Right cardiac atrium (tissue), 5 donors: ENCODE data around the gene CMTM3. TPM values are rescaled to one million over a fixed set of nuclear protein-coding genes. Genes with fewer than 3 reads are reported as not detected.

Experiments used
- ATAC-seq, 2 donors: fragments of 200-7000 bp; cut with Tn5 transposase; one replicate each; pipeline versions ENCODE4 v1.8.0 to v1.9.1; 2020; ENCODE audit warnings: moderate library complexity in 2 of 2, mild to moderate bottlenecking in 1 of 2
- DNase-seq, 3 donors: peaks; one replicate each; pipeline ENCODE4 v3.0.0-alpha.2; 2020
- H3K27ac ChIP-seq: one replicate; pipeline ENCODE4 v1.5.1; 2013; ENCODE audit warnings: mild to moderate bottlenecking, low read length, control low read depth, moderate library complexity
- H3K27me3 ChIP-seq: one replicate; pipeline ENCODE4 v1.6.1; 2013; ENCODE audit not compliant: control insufficient read depth, insufficient read depth
- H3K4me1 ChIP-seq: one replicate; pipeline ENCODE4 v1.6.1; 2013; ENCODE audit warnings: low read length; ENCODE audit not compliant: control insufficient read depth, insufficient read depth
- H3K4me3 ChIP-seq: one replicate; pipeline ENCODE4 v1.5.1; 2013; ENCODE audit warnings: low read length, control low read depth
- H3K9me3 ChIP-seq: one replicate; pipeline ENCODE4 v1.6.1; 2013; ENCODE audit warnings: low read length; ENCODE audit not compliant: control insufficient read depth
- WGBS: extraction: QIAGEN DNeasy Blood & Tissue Kit; methylation state at CpG from one replicate; pipeline ENCODE4 v1.1.7; 2013; 5-methylcytosine and 5-hydroxymethylcytosine counted together
- intact Hi-C, 4 donors: fragments of 100-400 bp; cut with DNase I; formaldehyde crosslinking; loops; one replicate each; pipeline versions ENCODE4 v1.11.0 to v1.14.0; 2022 to 2023
- polyA plus RNA-seq: library from polyadenylated mRNA; stranded (reverse); fragments of 200-250 nt; gene quantifications from one replicate; pipeline ENCODE4 v1.2.3, GENCODE V29; 2013
- total RNA-seq, 4 donors: library from RNA; stranded (reverse); fragmentation: NEBNext Ultra II Directional; extraction: Animal tissue kit (Norgen Biotek cat#: 25700); gene quantifications; one replicate each; pipeline ENCODE4 v1.2.1, GENCODE V29; 2021
- donor health status: healthy with polysubstance abuse.
- donor health status: DM: no; HTN: yes; CAD: no.
- donor health status: DM: no; HTN: no; CAD: no.
- donor health status: DM: no; HTN: yes; CAD: no; lungs with severe emphysema.
- donor health status: DM: yes; HTN: yes; CAD: no.

CMTM3 gene
- total and polyA plus RNA-seq, 5 donors: 10.3 to 17.4 (median 13.5) TPM

GRCh38 chr16:66598111-66598510 is 6.4 kb upstream of the CMTM3 start:
- Histone ChIP-seq H3K27ac (no peak overlapping the region), H3K9me3 (no peaks in the 10 kb centered on the region), H3K4me1 (no peaks in the 10 kb centered on the region), H3K27me3 (no peaks in the 10 kb centered on the region), H3K4me3 (no peak overlapping the region)
- intact Hi-C loops: no loop called here
- ATAC-seq (no peak), DNase-seq (no peak)
- 59% methylated on average over 3 of the region's 3 CpGs for WGBS

GRCh38 chr16:66599726-66600125 is 4.8 kb upstream of the CMTM3 start:
- intact Hi-C loops: loop anchor here in 3 of 4 donors (5.0 to 10.0 kb wide), 4 partner anchors 47 to 195 kb away; partner anchors contain the start of genes CKLF (in 1 of the 3) and TK2 (in 1 of the 3)
- WGBS: 97% methylated on average over 4 of the region's 4 CpGs
- Histone ChIP-seq H3K27ac (no peak overlapping the region), H3K4me1 (no peaks in the 10 kb centered on the region), H3K9me3 (no peaks in the 10 kb centered on the region), H3K27me3 (no peaks in the 10 kb centered on the region), H3K4me3 (no peak overlapping the region)
- DNase-seq (no peak), ATAC-seq (no peak)

- WGBS: 95% methylated on average over 1 of the region's 1 CpG
- ATAC-seq: no peak
- intact Hi-C loops: loop anchor here in 3 of 4 donors (5.0 to 10.0 kb wide), 4 partner anchors 48 to 196 kb away; partner anchors contain the start of genes CKLF (in 1 of the 3) and TK2 (in 1 of the 3)
These were observed 4.0 kb upstream of the CMTM3 start for GRCh38 chr16:66600477-66600876.

GRCh38 chr16:66601471-66601870 is 3.0 kb upstream of the CMTM3 start:
- no peaks in the 10 kb centered on the region for H3K9me3 ChIP-seq
- DNase-seq: no peak
- ATAC-seq: no peak
- H3K4me1 ChIP-seq: no peaks in the 10 kb centered on the region
- intact Hi-C loops: loop anchor here in 3 of 4 donors (5.0 to 10.0 kb wide), 4 partner anchors 49 to 197 kb away; partner anchors contain the start of genes CKLF (in 1 of the 3) and TK2 (in 1 of the 3)
- WGBS: 98% methylated on average over 5 of the region's 5 CpGs
- H3K27ac ChIP-seq: no peak overlapping the region
- no peaks in the 10 kb centered on the region for H3K27me3 ChIP-seq
- no peak overlapping the region for H3K4me3 ChIP-seq

More at GRCh38 chr16:66600477-66600876, 4.0 kb upstream of the CMTM3 start:
- Histone ChIP-seq H3K27ac (no peak overlapping the region), H3K4me1 (no peaks in the 10 kb centered on the region), H3K4me3 (no peak overlapping the region), H3K27me3 (no peaks in the 10 kb centered on the region), H3K9me3 (no peaks in the 10 kb centered on the region)
- DNase-seq: no peak

- DNase-seq: peak; percentile 70 to 89 (median 89)
- intact Hi-C loops: loop anchor here in 3 of 4 donors (5.0 to 10.0 kb wide), 4 partner anchors 51 to 199 kb away; partner anchors contain the start of genes CKLF (in 1 of the 3) and TK2 (in 1 of the 3)
- peak overlapping the region; percentile 21 for H3K27ac ChIP-seq
- ATAC-seq: peak; percentile 37 to 42
- WGBS: 9% methylated on average over 32 of the region's 32 CpGs
- H3K4me1 ChIP-seq: no peaks in the 10 kb centered on the region
- H3K27me3 ChIP-seq: no peaks in the 10 kb centered on the region
- H3K4me3 ChIP-seq: peak overlapping the region; percentile 77
- no peaks in the 10 kb centered on the region for H3K9me3 ChIP-seq
These were observed 748 bp upstream of the CMTM3 start for GRCh38 chr16:66603537-66604375.

- 3% methylated on average over 61 of the region's 61 CpGs for WGBS
- Histone ChIP-seq H3K4me1 (no peaks in the 10 kb centered on the region), H3K9me3 (no peaks in the 10 kb centered on the region), H3K4me3 (peak overlapping the region; percentile 77), H3K27me3 (no peaks in the 10 kb centered on the region), H3K27ac (peak overlapping the region; percentile 77)
- peak; percentile 59 to 77 for ATAC-seq
- DNase-seq: peak; percentile 73 to 90 (median 89)
- intact Hi-C loops: loop anchor here in 3 of 4 donors (5.0 to 10.0 kb wide), 5 partner anchors 121 to 262 kb away; no protein-coding TSS in a partner anchor
These were observed 874 bp downstream of the CMTM3 start for GRCh38 chr16:66605177-66605978.

GRCh38 chr16:66605979-66606751 is 1.7 kb downstream of the CMTM3 start:
- 47% methylated on average over 10 of the region's 10 CpGs for WGBS
- H3K4me1 ChIP-seq: no peaks in the 10 kb centered on the region
- intact Hi-C loops: loop anchor here in 3 of 4 donors (5.0 to 10.0 kb wide), 5 partner anchors 121 to 261 kb away; no protein-coding TSS in a partner anchor

GRCh38 chr16:66608241-66609138 is 4.0 kb downstream of the CMTM3 start:
- no peaks in the 10 kb centered on the region for H3K4me1 ChIP-seq
- WGBS: 29% methylated on average over 17 of the region's 17 CpGs
- no peaks in the 10 kb centered on the region for H3K9me3 ChIP-seq
- peak; percentile 88 to 96 (median 94) for DNase-seq
- no peaks in the 10 kb centered on the region for H3K27me3 ChIP-seq
- H3K27ac ChIP-seq: no peak overlapping the region
- peak; percentile 49 to 51 for ATAC-seq
- no peak overlapping the region for H3K4me3 ChIP-seq
- intact Hi-C loops: loop anchor here in 3 of 4 donors (5.0 to 10.0 kb wide), 5 partner anchors 124 to 259 kb away; no protein-coding TSS in a partner anchor

More at GRCh38 chr16:66605979-66606751, 1.7 kb downstream of the CMTM3 start:
- ATAC-seq (peak in 1 of 2 donors; percentile 0), DNase-seq (peak in 1 of 3 donors; percentile 46)
- Histone ChIP-seq H3K4me3 (peak overlapping the region; percentile 77), H3K9me3 (no peaks in the 10 kb centered on the region), H3K27me3 (no peaks in the 10 kb centered on the region), H3K27ac (peak overlapping the region; percentile 77)

GRCh38 chr16:66609139-66609510 is 4.6 kb downstream of the CMTM3 start:
- Histone ChIP-seq H3K9me3 (no peaks in the 10 kb centered on the region), H3K27ac (no peak overlapping the region), H3K4me3 (no peak overlapping the region), H3K27me3 (no peaks in the 10 kb centered on the region), H3K4me1 (no peaks in the 10 kb centered on the region)
- intact Hi-C loops: loop anchor here in 3 of 4 donors (5.0 to 10.0 kb wide), 5 partner anchors 124 to 258 kb away; no protein-coding TSS in a partner anchor
- ATAC-seq: no peak
- no peak for DNase-seq
- WGBS: 77% methylated on average over 12 of the region's 12 CpGs
